HG03175 (cell line): Measurements from ENCODE around the gene CHCT1.

Experiments
- ATAC-seq: cut with Tn5 transposase; IDR thresholded peaks from one replicate; pipeline ENCODE4 v1.9.1; 2021; ENCODE audit warnings: mild to moderate bottlenecking, moderate library complexity; ENCODE audit not compliant: unreplicated experiment

Gene CHCT1

DNA sequence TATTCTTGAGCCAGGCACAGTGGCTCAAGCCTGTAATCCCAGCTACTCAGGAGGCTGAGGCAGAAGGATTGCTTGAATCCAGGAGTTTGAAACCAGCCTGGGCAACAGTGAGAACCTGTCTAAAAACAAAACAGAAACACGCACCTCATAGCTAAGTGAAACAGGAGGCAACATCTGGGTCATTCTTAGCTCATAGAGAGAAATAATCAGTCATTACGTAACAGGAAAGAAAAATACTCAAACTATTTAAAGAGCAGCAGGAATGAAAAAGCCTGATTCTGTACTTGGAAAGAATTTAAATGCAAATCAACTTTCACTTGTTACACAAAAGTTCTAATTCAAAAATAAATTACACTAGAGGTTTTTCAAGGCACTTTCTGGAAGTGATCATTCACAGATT is 17.2 kb downstream of the CHCT1 start:
- no peak for ATAC-seq

DNA sequence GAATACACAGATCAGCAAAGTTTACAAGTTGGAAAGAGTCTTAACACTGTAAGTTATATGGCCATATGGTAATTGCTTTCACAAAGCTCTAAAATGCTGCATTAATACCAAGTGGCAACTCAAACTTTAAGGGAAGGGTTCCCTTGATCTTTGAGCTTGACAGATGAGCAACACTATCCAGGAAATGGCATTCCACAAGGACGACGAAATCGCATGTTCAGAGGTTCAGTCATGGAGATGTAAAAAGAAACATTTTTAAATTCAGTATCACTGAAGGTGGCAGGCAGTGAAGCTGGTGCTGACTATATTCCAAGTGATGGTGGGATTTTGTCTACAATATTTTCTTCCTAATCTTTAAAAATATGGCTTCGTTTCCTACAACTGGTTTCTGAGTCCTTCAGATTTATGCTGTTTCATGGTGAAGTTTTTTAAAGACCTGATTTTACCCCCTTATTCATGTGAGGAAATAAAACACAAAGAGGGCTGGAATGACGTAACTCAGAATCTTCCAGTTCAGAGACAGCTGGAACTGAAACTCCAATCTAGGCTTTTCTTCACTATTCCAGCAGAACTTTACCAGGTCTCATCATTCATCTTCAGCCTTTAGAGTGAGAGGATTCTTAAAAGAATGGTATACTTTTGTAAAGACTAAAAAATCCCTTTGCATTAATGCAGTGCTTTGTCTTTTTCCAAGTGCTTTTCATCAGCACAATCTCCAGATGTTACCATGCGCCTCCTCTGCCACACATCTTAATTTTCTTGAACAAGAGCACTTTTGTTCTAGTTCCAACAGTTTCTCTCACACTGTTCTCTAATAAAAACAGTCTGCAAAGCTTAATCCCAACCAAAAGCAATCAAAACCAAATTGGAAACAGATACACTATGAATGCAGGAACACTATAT is 20.2 kb downstream of the CHCT1 start:
- ATAC-seq, result no peak

- no peak for ATAC-seq
Measured at GRCh38 chr17:60443713-60444112, 21.4 kb downstream of the CHCT1 start.

GRCh38 chr17:60445144-60445543 is 22.9 kb downstream of the CHCT1 start:
- ATAC-seq, result no peak

DNA sequence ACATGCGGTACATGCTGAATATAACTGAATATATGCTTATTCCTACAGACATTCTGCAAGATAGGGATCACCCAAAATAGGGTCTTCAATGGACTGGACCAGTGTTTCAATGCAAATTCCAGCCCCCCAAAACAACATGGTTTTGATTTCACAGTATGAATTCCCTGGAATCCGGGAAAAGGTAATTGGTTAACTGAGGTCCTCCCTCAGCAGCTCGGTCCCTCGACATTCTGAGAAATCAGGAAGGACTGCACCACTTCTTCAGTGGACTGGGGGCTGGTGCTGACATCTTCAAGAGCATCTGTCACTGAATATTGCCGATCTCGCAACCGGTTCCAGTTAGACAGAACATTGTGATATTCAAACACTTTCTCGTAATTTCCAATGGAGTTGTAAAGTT is 25.1 kb downstream of the CHCT1 start:
- no peak for ATAC-seq

DNA sequence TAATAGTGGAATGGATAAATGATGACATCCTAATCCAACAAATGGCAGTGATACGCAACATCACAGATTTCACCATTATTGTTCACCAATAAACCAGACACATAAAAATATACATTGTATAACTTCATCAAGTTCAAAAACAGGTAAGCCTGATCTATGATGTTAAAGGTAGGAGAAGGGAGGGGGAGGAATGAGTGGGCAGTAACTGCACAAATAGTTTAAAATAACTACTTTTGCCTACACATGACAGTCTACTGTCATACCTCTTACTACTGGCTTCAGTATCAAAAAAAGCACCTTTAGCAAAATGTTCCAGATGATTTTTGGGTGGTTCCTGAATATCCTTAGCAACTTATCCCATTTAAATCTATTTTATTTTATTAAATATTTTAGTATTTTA is 28.8 kb downstream of the CHCT1 start:
- no peak for ATAC-seq

DNA sequence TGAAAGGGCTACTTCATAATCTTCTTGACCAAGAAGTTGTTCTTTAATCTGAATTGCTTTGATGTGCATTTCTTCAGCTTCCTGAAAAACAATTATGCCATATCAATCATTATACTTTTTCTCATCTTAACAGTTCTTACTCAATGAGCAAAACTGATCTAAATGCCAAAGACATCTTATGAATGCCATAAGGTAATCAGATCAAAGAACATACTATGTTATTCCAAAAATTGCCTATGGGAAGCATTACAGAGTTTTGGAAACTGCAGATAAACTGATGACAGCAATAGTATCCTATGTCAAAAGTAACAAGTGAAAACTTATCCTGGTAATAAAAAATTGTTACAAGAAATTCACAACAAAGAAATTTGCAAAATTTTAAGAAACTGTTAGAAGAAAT is 29.7 kb downstream of the CHCT1 start:
- no peak for ATAC-seq

DNA sequence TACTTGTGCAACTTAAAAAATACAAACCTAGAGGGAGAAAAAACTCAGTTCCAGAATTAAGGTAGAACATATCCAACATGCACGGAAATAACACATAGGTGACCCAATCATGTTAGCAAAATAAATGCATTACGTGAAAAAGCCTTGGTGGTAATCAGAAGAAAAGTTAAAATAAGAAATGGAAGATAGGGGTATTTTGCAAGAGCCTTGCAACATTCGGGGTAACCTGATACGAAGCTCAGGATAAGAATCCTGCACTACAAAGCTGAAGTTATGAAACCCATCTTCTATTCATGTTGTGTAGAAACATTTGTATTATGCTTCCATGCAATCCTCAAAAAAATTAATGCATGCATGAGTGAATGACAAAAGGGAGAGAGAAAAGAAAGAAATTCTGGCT is 33.1 kb downstream of the CHCT1 start:
- ATAC-seq, result no peak

DNA sequence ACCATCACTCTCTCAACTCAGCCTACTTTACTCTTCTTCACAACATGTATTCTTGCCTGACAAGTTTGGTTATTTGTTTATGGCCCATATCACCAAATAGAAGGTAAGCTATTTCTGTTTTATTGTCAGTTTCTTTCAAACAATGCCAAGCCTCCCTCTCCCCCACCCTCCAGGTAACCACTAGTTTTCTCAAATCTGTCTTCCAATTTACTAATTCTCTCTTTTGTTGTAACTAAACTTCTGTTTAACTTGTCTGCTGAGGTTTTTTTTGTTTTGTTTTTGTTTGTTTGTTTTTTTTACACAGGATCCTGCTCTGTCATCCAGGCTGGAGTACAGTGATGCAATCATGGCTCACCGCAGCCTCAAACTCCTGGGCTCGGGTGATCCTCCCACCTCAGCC is 34.9 kb downstream of the CHCT1 start:
- ATAC-seq, result no peak

- ATAC-seq, result no peak
Measured at GRCh38 chr17:60461584-60461983, 39.3 kb downstream of the CHCT1 start.

GRCh38 chr17:60463157-60463835 is 41.0 kb downstream of the CHCT1 start:
- ATAC-seq, result no peak

DNA sequence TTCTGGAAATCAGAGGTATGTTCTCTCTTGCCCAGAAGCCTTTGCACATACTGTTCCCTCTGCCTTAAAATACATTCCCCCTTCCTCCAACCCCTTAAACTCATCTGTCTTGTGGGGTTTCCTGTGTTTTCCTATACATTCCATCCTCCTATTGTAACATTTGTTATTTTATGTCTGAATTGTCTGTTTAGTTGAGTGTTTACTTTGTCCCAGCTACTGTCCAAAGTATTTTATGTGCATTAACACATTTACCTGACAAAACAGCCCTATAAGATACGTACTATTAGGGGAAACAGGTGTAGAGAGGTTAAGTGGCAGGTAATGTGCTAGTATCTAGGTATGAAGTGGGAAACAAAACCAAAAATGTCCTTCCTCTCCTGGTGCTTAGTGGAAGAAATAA is 42.1 kb downstream of the CHCT1 start:
- no peak for ATAC-seq

GRCh38 chr17:60468371-60468770 is 46.1 kb downstream of the CHCT1 start:
- no peak for ATAC-seq

- ATAC-seq, result no peak
Measured at GRCh38 chr17:60471451-60471850, 49.2 kb downstream of the CHCT1 start.

DNA sequence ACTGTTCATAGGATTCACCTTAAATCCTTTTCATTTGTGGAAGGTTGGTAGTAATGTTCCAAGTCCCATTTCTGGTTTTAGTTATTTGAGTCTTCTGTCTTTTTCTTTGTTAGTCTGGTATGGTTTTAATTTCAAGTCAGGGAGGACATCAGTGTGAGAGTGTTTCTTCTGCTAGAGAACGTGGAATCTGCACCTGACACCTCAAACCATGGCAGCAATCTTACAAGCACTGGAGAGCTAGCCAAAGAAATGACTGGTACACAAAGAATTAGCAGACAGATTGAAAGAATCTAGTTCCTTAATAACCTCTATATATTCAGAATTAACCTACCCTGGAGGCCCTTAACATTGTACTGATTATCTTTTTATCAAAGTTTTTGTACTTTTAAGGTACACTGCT is 50.2 kb downstream of the CHCT1 start:
- ATAC-seq, result no peak

- ATAC-seq, result no peak
Measured at GRCh38 chr17:60473788-60474187, 51.5 kb downstream of the CHCT1 start.
